Fibroblast of skin of right biceps (primary cell): ENCODE measurements around the gene ENTPD5.
"Not testable (repeated sequence)": the region's sequence is repeated elsewhere in the genome, so short reads cannot be mapped to it uniquely, and the experiment has no call there.

Experiments
- DNase-seq: peaks from one replicate; pipeline ENCODE4 v3.0.0-alpha.2; 2013

ENTPD5 gene

DNA sequence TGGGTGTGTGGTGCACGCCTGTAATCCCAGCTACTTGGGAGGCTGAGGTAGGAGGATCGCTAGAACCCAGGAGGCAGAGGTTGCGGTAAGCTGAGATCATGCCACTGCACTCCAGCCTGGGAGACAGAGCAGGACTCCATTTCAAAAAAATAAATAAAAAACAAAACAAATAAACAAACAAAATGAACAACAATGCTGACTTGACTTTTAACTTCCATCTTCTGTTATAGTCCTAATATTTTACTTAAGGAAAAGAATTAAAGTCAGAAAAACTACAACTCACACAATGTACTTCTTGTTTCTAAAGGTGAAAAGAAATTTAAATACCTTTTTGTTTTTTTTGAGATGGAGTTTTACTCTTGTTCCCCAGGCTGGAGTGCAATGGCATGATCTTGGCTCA, 13.4 kb downstream of the ENTPD5 start:
- not testable (repeated sequence) for DNase-seq

DNA sequence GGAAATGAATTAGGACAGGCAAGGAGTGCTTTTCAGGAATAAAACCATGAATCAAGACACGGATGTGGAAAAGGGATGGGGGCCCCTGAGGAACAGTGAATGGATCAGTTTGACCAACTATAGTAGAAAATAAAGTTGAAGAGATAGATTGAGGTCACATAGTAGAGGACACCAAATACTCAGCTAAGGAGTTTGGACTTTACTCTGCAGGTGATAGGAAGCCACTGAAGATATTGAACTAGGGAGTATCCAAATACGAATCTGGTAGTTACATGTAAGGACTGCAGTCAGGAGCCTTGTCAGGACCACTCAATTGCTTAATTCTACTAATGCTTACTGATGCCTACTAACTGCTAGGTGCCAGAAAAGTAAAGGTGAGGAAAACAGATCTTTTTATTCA, 20.4 kb downstream of the ENTPD5 start:
- no peak for DNase-seq

DNA sequence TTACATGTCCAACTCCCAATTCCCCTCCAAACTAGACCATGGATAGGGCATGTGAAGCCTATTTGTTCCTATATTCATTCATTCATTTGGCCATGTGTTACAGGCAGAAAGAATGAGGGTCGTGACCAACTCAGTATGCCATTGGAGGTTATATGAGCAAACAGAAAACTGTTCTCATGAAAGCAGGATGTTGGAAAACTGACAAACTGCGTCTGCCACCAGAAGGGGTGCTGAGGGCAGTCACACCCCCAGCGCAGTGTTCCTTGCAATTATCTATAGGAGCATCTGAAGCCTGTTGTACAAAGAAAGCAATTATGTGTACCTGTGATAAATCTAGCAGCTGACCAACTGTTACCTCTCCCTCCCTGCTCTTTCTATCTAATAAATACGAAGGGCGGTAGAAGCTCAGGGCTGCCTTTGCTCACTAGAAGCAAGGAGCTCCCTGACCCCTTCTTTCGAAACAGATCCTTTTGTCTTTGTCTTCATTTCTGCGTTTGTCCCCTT, 21.1 kb downstream of the ENTPD5 start:
- no peak for DNase-seq

DNA sequence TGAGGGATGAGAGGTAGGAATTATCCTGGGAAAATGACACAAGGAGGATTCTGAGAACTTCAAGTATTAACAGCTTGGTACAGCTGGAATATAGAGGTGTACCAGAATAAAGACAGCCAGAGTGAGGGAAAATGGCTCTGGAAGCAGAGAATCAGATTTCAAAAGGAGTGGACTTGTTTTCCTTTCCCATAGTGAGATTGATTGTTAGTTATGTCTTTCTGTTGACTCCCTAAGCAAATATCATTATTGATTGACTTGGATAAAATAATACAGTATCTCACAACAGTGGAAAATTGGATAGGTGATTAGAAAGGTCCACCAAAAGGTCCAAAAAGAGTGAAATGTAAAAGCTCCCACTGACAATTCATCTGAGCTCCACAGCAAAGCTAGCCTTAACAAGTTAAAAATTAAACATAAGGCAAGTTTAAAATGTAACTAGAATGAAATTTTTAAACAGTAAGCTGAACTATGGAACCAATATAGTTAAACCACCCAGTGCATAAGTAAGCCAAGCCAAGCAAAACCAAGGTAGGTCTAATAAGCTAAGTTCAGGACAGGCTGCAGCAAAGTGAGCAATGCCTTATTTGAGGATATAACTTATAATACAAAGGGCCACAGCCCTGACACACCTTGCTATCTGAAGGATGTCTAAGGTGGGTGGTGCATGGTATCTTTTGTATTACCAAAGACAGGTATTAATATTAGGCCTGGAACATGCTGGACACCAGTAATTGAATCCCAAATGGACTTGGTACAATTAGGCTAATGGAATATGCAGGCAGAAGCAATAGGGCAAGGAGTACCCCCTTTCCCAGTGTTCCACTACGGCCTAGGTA, 21.8 kb downstream of the ENTPD5 start:
- no peak for DNase-seq

DNA sequence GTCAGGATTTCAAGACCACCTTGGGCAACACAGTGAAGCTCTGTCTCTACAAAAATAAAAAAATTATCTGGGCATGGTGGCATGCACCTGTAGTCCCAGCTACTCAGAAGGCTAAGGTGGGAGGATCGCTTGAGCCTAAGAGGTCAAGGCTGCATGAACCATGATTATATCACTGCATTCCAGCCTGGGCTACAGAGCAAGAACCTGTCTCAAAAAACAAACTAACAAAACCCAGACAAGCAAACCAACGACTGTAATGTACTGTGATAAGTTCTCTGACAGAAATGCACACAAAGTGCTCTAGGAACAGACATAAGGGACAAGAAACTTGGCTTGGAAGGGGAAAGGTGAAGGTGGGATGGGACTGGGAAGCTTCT, 22.4 kb downstream of the ENTPD5 start:
- DNase-seq, result no peak

DNA sequence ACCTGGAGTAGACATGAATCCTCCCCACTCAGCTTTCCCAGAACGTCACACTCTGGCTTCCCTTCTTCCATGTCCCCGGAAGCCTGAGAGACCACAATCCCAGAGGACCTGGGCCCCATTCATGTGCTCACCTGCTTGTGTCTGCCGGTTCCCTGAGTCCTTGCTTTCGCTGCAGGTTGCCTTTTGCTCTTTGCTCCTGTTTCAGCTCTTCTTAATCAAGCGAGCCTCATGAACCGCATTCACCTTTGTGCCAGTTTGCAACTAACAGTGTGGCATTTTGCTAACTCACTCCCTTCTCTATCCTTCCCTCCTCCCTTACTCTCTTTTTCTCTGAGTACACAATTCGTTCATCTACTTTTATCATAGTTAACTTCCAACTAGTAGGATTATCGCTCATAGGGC, 23.1 kb downstream of the ENTPD5 start:
- no peak for DNase-seq

DNA sequence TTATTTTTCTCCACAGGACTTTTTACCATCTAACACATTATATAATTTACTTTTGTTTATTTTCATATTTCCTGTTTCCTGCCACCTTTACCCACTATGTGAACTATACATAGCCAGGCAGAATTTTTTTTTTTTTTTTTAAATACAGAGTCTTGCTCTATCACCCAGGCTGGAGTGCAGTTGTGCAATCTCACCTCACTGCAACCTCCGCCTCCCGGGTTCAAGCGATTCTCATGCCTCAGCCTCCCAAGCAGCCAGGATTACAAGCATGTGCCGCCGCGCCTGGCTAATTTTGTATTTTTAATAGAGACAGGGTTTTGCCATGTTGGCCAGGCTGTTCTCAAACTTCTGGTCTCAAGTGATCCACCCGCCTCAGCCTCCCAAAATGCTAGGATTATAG, 24.2 kb downstream of the ENTPD5 start:
- DNase-seq, result not testable (repeated sequence)

DNA sequence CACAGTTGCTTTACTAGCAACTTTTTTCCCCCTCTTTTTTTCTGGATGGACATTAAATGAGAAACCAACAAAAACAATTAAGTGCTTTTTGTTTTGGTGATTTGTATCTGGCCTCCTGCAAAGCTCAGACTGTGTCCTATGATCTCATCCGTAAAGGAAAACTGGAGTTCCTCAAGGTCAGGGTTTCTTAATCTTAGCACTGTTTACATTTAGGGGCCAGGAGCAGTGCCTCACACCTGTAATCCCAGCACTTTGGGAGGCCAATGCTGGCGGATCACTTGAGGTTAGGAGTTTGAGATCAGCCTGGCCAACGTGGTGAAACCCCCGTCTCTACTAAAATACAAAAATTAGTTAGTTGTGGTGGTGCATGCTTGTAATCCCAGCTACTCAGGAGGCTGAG, 28.0 kb downstream of the ENTPD5 start:
- no peak for DNase-seq

DNA sequence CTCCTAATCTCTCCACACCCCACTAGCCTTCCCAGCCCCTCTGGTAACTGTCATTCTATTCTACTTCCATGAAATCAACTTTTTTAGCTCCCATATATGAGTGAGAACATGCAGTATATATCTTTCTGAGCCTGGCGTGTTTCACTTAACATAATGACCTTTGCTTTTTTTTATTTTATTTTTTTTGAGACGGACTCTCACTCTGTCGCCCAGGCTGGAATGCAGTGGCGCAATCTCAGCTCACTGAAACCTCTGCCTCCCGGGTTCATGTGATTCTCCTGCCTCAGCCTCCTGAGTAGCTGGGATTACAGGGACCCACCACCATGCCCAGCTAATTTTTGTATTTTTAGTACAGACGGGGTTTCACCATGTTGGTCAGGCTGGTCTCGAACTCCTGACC, 30.4 kb downstream of the ENTPD5 start:
- DNase-seq, result not testable (repeated sequence)

DNA sequence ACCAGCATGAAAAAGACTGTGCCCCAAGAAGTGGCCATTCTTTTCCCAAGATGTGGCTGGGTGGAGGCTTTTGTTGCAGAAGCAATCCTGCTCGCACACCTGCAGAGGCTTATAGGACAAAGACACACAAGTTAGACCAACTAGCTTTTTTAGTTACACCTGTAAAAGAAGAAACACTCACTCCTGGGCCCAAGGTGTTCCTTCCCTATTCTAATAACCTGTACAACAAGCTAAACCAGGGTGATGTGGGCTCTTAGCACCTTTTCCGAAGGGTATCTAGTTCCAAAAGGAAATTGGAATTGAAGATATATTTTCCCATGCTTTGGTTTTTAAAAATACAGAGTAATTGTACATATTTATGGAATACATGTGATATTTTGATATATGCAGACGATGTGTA, 31.0 kb downstream of the ENTPD5 start:
- no peak for DNase-seq

DNA sequence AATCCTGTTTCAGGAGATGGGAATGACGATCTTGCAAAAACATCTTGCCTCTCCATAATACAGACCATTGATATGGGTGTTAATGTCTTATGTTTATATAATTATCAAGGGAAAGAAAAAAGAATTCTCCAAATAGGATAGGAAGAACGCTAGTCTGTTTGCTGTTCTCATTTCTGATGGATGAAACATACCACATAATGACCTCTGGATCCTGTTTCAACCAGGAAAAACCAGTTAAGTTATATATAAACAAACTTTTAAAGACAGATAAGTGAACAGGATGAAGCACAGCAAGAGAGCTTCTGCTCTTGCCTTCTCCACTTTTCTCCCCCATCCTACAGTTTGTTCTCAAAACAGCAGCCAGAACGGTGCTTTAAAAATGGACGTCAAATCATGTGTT, 41.2 kb downstream of the ENTPD5 start:
- DNase-seq, result no peak

DNA sequence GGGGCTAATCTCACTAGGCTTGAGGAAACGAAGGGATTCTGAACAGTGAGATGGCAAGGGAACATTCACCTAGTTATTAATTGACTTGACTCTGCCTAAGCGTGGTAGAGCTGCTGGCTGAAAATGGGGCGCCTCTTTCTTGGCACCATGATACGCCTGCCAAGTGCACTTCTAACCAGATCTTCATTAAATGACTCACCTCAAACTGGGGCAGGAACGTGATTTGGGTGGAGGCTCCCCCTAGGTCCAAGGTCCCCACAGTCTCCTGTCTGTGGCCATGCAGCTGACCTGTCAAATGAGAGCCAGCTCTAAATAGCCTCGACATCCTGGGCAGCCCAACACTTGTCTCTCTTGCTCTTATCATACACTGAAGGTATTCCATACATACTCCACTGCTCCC, 43.0 kb downstream of the ENTPD5 start:
- no peak for DNase-seq

DNA sequence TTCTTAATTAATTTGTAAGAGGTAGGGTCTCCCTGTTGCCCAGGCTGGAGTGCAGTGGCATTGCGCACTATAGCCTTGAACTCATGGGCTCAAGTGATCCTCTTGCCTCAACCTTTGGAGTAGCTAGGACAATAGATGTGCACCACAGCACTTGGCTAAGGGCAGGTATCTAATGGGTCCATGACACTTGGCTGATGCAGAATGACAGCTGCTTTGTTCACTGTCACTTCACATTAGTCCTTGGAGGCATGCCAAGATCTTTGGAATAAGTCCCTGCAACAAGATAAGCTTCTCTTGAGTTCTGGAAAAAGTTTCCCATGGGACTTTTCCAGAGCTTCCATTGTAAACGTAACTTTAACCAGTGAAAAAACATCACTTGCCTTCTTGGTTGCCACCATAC, 45.6 kb downstream of the ENTPD5 start:
- no peak for DNase-seq

DNA sequence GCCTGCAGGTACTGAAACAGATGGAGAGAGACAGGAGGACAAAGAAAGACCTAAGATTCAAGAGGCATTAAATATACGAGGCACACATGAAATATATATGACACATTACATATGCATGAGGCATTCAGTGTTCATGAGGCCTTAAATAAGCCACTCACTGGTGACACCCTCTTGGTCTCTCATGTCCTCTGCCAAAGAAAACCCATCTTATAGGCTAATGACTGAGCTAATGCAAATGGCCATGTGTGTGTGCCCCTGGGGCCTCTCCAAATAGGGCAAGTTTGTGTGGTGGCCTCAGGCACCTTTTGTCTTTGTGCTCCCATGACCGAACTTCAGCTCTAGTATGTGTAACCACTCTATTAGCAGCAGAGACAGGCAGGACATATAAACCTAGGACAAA, 50.2 kb downstream of the ENTPD5 start:
- no peak for DNase-seq

DNA sequence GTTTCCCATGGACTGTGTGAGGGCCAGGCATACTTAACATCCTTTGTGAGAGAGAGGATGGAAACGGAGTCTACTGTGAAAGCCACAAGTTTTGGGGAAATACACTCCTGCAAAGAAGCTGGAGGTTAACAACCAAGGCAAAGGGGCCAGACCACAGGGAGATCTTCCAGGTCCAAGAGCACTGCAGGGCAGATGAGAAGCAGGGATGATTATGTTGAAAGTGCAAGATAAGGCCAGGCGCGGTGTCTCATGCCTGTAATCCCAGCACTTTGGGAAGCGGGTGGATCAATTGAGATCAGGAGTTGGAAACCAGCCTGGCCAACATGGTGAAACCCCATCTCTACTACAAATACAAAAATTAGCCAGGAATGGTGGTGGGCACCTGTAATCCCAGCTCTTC, 53.9 kb downstream of the ENTPD5 start:
- no peak for DNase-seq

DNA sequence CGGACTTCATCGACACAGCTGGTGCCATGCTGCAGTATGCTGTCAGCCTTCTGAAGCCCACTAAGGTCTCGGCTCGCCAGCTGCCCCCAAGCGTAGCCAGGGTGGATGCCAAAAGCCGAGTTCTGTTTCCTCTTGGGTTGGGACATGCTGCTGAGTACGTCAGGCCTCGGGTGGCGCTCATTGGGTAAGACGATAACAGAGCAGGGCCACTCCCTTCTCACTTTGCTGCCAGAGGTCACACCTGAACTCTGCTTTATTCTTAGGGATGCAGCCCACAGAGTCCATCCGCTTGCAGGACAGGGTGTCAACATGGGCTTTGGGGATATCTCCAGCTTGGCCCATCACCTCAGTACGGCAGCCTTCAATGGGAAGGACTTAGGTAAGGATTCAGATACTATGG, 57.9 kb downstream of the ENTPD5 start:
- DNase-seq, result no peak

DNA sequence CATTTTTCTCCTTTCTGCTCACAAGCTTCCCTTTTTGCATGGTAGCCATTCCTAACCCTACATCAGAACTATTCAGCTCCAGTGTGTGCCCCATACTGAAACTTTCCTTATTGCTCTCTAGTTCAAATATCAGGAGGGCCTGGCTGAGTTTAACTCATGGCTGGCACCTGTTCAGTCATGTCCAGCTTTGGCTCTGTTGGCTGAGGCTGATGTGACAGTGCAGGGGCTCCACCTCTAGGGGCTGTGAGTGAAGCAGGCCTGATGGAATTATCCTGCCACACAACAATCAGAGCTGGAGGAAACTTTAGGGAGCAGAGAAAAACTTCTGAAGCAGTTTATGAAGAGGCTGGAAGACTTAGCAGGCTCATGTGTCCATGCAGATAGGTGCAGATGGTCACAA, 60.5 kb downstream of the ENTPD5 start:
- no peak for DNase-seq

DNA sequence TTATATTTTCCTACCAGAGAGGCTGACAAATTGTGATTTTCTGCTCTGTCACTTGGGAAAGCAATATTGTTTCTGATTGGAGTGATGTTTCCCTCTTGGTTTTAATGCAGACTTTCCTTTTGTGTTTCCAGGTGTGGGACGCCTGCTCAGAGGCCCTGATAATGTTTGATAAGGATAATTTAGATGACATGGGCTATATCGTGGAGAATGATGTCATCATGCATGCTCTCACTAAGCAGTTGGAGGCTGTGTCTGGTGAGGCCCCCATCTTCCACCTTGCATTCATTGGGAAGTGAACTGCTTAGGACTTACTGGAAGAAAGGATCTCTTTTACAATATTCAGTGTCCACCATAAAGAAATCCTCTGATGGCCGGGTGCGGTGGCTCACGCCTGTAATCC, 63.4 kb downstream of the ENTPD5 start:
- no peak for DNase-seq

DNA sequence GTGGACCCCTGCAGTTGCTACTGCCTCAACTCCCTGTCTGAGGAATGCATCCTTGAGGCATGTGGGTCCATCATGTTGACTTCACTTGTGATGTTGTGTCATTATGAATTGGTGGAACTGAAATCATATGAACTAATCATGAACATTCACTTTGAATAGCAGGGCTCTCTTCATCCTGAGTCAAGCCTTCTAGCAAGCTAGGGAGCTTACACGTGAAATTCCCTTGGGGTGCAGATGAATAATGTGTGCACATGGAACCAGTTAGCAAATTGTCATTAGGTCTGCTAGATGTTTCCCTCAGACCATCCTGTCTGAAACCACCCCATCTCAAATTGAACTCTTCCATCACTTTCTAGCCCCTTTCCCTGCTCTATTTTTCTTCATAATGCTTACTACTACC, 65.4 kb downstream of the ENTPD5 start:
- DNase-seq, result peak; percentile 17

DNA sequence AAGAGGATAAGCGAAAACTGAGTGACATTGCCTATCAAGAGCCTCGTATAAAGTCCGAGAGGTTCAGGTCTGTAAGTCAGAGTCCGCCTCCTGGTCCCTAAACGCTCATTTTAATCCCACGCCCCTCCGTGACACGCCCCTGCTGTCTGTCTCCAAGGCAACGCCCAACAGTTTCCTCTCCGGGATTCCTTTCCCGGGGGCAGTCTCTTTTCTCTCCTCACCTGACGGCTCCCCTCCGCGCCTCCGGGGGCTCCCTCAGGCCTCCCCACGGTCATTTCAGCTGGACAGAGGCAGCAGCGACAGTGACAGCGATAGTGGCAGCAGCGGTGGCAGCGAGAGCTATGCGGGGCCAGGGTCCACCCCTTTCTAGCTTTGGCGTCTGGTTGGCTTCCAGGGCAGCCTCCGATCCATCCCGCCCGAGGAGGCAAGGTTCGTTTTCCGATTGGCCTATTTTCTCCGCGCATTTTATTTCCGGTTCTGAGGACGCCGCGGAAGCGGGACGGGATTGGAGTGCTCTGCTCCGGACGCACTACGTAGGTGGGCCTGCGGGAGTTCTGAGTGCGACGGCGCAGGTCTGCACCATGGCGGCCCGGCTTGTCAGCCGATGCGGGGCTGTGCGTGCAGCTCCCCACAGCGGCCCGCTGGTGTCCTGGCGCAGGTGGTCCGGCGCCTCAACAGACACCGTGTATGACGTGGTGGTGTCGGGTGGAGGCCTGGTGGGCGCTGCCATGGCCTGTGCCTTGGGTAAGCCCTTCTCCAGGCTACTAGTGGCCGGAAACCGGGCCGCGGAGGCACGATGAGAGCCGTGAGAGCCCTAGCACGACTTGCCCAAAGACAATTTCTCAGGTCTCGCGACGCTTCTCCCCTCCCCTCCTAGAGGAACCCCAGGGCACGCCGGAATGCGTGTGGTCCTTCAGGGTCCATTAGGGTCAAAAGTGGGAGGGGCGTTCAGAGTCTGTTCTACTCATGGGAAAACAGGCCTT, 69.0 kb downstream of the ENTPD5 start, which contains the start of the genes COQ6 and FAM161B:
Gene COQ6 (plus strand): TSS at position 551 of the 983 bp plus-strand sequence. CDS start 31 bp downstream, at position 582.
Gene FAM161B (minus strand): TSS at position 343 of the 983 bp plus-strand sequence. CDS start 68 bp downstream, at position 275.
- peak; percentile 97 for DNase-seq

DNA sequence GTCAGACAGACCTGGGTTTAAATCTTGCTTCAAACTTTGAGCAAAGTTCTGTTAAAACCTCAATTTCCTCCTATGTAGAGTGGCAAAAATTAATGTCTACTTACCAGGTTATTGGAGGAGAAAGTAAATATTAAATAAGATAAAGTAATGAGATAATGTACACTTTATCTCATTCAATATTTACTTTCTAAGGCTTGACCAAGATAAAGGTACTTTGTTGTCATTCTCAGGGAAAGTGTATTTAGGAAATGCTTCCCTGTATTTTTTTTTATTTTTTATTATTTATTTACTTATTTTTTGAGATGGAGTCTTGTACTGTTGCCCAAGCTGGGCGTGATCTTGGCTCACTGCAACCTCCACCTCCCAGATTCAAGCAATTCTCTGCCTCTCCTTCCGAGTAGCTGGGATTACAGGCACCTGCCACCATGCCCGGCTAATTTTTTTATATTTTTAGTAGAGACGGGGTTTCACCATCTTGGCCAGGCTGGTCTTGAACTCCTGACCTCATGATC, 73.9 kb downstream of the ENTPD5 start:
- no peak for DNase-seq

DNA sequence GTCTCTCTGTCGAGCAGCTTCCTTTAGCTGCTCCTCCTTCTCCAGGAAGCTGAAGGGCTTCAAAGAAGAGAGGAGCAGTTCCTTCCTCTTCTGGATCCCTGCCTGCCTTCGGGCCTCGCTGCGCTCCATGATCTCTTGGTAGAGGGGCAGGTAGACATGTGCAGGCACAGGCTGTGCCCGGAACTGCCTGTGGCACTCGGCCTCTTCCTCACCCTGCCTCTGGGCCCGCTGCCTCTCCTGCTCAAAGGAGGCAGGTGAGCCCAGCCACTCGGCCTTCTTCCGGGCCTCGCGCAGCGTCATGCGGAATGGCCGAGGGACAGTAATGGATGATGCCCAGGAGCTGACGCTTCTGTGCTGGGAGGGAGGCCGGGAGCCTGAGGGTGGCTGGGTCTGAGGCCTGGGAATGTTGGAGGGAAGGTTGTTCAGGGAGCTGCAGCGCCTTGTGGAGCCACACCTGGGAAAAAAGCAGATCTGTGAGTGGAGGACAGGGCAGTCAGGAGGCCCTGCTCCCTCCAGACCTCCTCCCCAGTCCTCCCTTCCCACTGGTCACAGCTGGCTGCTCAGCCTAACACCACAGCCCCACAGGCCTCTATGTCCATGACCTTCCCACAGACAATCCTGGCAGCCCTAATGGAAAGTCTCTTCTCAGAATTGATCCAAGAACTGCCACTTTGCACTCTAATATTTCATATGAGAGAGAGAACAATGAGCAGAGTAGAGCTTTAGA, 74.5 kb downstream of the ENTPD5 start:
- no peak for DNase-seq

DNA sequence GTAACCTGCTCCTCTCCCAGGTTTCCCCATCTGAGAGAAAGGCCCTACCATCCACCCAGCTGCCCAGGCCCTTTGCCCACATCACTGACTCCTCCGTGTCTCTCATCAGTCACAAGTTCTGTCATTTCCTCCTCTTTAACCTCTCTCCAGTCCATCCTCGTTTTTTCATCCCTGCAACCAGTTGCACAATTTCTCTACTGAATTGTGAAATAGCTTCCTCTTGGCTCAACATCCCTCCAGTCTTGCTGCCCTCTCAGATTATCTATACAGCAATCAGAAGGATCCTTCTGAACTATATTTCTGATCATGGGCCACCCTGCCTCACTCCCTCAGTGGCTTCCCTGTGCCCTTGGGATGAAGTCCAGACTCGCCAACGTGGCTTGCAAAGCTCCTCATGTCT, 76.0 kb downstream of the ENTPD5 start:
- peak; percentile 34 for DNase-seq
